K562 (cell line): ENCODE data around the gene TMEM222. TPM values are rescaled to one million over a fixed set of nuclear protein-coding genes. Genes with fewer than 3 reads are reported as not detected.

Experiments used
- CGGBP1 ChIP-seq: fragments of 250-450 bp; sonication (Bioruptor Pico); IDR thresholded peaks from 2 replicates; pipeline ENCODE4 v1.9.0; 2021; ENCODE audit warnings: mild to moderate bottlenecking
- CREB5 ChIP-seq: fragments of 250-450 bp; sonication (Bioruptor Pico); IDR thresholded peaks from 2 replicates; pipeline ENCODE4 v1.5.0; 2020; ENCODE audit warnings: mild to moderate bottlenecking
- DNMT1 ChIP-seq: fragments of 450-650 bp; IDR thresholded peaks from 2 replicates; pipeline ENCODE4 v1.6.1; 2016; ENCODE audit warnings: antibody characterized with exemption, mild to moderate bottlenecking
- ELF2 ChIP-seq: fragments of 250-450 bp; sonication (Bioruptor Pico); IDR thresholded peaks from 2 replicates; pipeline ENCODE4 v1.5.0; 2021; ENCODE audit warnings: mild to moderate bottlenecking
- EP400 ChIP-seq: fragments of 450-650 bp; IDR thresholded peaks from 2 replicates; pipeline ENCODE4 v1.6.1; 2017; ENCODE audit warnings: antibody characterized with exemption, mild to moderate bottlenecking, moderate library complexity
- ETV1 ChIP-seq: fragments of 450-650 bp; conservative IDR thresholded peaks from 2 replicates; pipeline ENCODE4 v1.6.1; 2016; ENCODE audit warnings: missing genetic modification characterization, control low read depth, low read depth, missing compliant biosample characterization
- GATAD2B ChIP-seq: fragments of 450-650 bp; IDR thresholded peaks from 2 replicates; pipeline ENCODE4 v1.6.1; 2017; ENCODE audit warnings: mild to moderate bottlenecking, borderline replicate concordance
- GTF2A2 ChIP-seq: IDR thresholded peaks from 2 replicates; pipeline ENCODE4 v1.6.1; 2016; ENCODE audit warnings: mild to moderate bottlenecking, missing genetic modification characterization, missing compliant biosample characterization
- HNRNPH1 ChIP-seq: fragments of 200-400 bp; formaldehyde crosslinking; optimal IDR thresholded peaks from 2 replicates; pipeline ENCODE3; 2017; ENCODE audit warnings: low read depth, mild to moderate bottlenecking, low read length, moderate library complexity
- MECOM ChIP-seq: fragments of 250-450 bp; sonication (Bioruptor Pico); IDR thresholded peaks from 2 replicates; pipeline ENCODE4 v1.8.0; 2022; ENCODE audit warnings: inconsistent platforms
- POLR2AphosphoS5 ChIP-seq: IDR thresholded peaks from 2 replicates; pipeline ENCODE4 v1.6.1; 2011; ENCODE audit warnings: mild to moderate bottlenecking, low read depth, low read length, moderate library complexity; ENCODE audit not compliant: control insufficient read depth, insufficient read depth
- POLR2G ChIP-seq: fragments of 200-400 bp; formaldehyde crosslinking; IDR thresholded peaks from 2 replicates; pipeline ENCODE4 v1.6.1; 2017; ENCODE audit warnings: low read depth, mild to moderate bottlenecking, antibody characterized with exemption, low read length, moderate library complexity
- RBM25 ChIP-seq: fragments of 200-400 bp; formaldehyde crosslinking; IDR thresholded peaks from 2 replicates; pipeline ENCODE4 v1.6.1; 2018; ENCODE audit warnings: low read length, low read depth, moderate library complexity; ENCODE audit not compliant: severe bottlenecking
- RBM39 ChIP-seq: fragments of 200-400 bp; formaldehyde crosslinking; optimal IDR thresholded peaks from 2 replicates; pipeline ENCODE3; 2018; ENCODE audit warnings: low read depth, low read length
- SLC30A9 ChIP-seq: fragments of 250-450 bp; sonication (Bioruptor Pico); IDR thresholded peaks from 2 replicates; pipeline ENCODE4 v1.8.0; 2022; ENCODE audit warnings: mild to moderate bottlenecking, moderate library complexity
- SNIP1 ChIP-seq: fragments of 450-650 bp; IDR thresholded peaks from 2 replicates; pipeline ENCODE4 v1.7.1; 2017; ENCODE audit warnings: low read depth, mild to moderate bottlenecking
- SRF ChIP-seq, 2 experiments: fragments of 250-450, 450-650 bp in 1 of 2; sonication (Bioruptor Pico) in 1 of 2; sonication (generic) in 1 of 2; formaldehyde crosslinking; IDR thresholded peaks; 2 replicates each; pipeline versions ENCODE4 v1.5.0 to v1.5.1; 2020 to 2022; ENCODE audit warnings: mild to moderate bottlenecking in 1 of 2, missing genetic modification reagents in 1 of 2
- U2AF1 ChIP-seq: fragments of 200-400 bp; formaldehyde crosslinking; optimal IDR thresholded peaks from 2 replicates; pipeline ENCODE3; 2017; ENCODE audit warnings: mild to moderate bottlenecking, low read depth, low read length, moderate library complexity
- ZNF740 ChIP-seq, 3 experiments: fragments of 200-800 bp in 1 of 3; sonication (Bioruptor generic) in 1 of 3; sonication (generic) in 1 of 3; formaldehyde crosslinking in 1 of 3; IDR thresholded peaks; 2 replicates each; pipeline versions ENCODE4 v1.6.1 to v1.8.0; 2016 to 2022; ENCODE audit warnings: mild to moderate bottlenecking in 2 of 3, missing compliant biosample characterization in 2 of 3, missing genetic modification characterization in 2 of 3, missing genetic modification reagents in 1 of 3
- ZNF764 ChIP-seq: fragments of 250-450 bp; sonication (Bioruptor Pico); IDR thresholded peaks from 2 replicates; pipeline ENCODE4 v1.4.0; 2020; ENCODE audit warnings: low read depth, mild to moderate bottlenecking, moderate library complexity
- polyA plus RNA-seq, 8 experiments: library from polyadenylated mRNA; depleted of rRNA in 4 of 8; stranded (reverse) in 5 of 8; unstranded in 3 of 8; fragments of >200 nt; fragmentation: Nextera tagmentation in 2 of 8; fragmentation: Illumina TruSeq in 1 of 8; extraction: Ambion mirVana in 2 of 8; extraction: Trizol in 1 of 8; gene quantifications; 2 replicates each; pipeline versions ENCODE4 v1.2.1 to v1.2.3, GENCODE V29; 2011 to 2014; ENCODE audit warnings: inconsistent platforms in 1 of 8, missing spikeins in 1 of 8
- total RNA-seq, 7 experiments: library from RNA; depleted of rRNA in 6 of 7; stranded (reverse); fragments of >200 nt in 6 of 7; fragmentation: Illumina TruSeq in 2 of 7; extraction: Trizol in 2 of 7; gene quantifications; 2 replicates each; pipeline versions ENCODE4 v1.2.1 to v1.2.3, GENCODE V29; 2011 to 2021; ENCODE audit warnings: low replicate concordance in 1 of 7

The TMEM222 gene
- total and polyA plus RNA-seq, 9 of the 15 experiments (the other 6 are each of a cell fraction or from before 2014, with no cell fraction given) = 6.9 to 48.0 (median 32.8) TPM

- TF ChIP-seq SRF (CRISPR knock-in tag; IDR thresholded peaks at IDR 0.05) = no peak
- TF ChIP-seq ETV1 = peak; percentile 61; the same call in 1 of the 2 replicates
- no peak for TF ChIP-seq SLC30A9 (CRISPR knock-in tag)
- no peak for TF ChIP-seq CGGBP1
- no peak for TF ChIP-seq RBM39
- no peak for TF ChIP-seq SNIP1
- no peak; the same call in 1 of the 2 replicates for TF ChIP-seq EP400
- no peak for TF ChIP-seq GTF2A2 (tag)
- peak; percentile 99; the same call in 1 of the 2 replicates for TF ChIP-seq GATAD2B
- no peak for TF ChIP-seq DNMT1
- peak; percentile 84 for TF ChIP-seq POLR2G
- TF ChIP-seq ZNF740 (CRISPR knock-in tag; IDR thresholded peaks at IDR 0.05) = no peak
- TF ChIP-seq ZNF740 (tag; IDR thresholded peaks at IDR 0.05) = no peak
- TF ChIP-seq U2AF1 = no peak
- no peak for TF ChIP-seq RBM25
- no peak for TF ChIP-seq MECOM (CRISPR knock-in tag)
- TF ChIP-seq ZNF764 = no peak
- TF ChIP-seq ELF2 (CRISPR knock-in tag) = no peak
- no peak for TF ChIP-seq POLR2AphosphoS5
- no peak for TF ChIP-seq HNRNPH1
- TF ChIP-seq CREB5 = no peak
Measured at GRCh38 chr1:27366411-27367159, 44.6 kb downstream of the TMEM222 start, which contains the start of gene MAP3K6 (continued).
